GM12878 (cell line): ENCODE results near the gene CFDP1. TPM values are rescaled to one million over a fixed set of nuclear protein-coding genes. Genes with fewer than 3 reads are reported as not detected.

Experiments used
- ATAC-seq: fragments of 200-7000 bp; cut with Tn5 transposase; 3 replicates; pipeline ENCODE4 v1.9.1; 2020; ENCODE audit warnings: mild to moderate bottlenecking, moderate library complexity
- BruUV-seq: library from RNA; stranded (reverse); fragments of 400-500 nt; replicated peaks from 2 replicates; lab custom pipeline; 2021; lab: Mats Ljungman, UMichigan
- CTCF ChIA-PET: fragments of 300-600 bp; sonication (Branson Sonifier 250); formaldehyde crosslinking; extraction: SDS; loops from one replicate; lab custom pipeline; 2021; ENCODE audit warnings: inconsistent platforms; lab: Yijun Ruan, JAX
- POLR2A ChIA-PET: fragments of 350-600 bp; formaldehyde crosslinking; extraction: SDS; loops from one replicate; lab custom pipeline; 2021; ENCODE audit warnings: inconsistent platforms; lab: Charles Lee
- RAD21 ChIA-PET: fragments of 300-600 bp; sonication (Branson Sonifier 250); formaldehyde crosslinking; loops from one replicate; lab custom pipeline; 2023; ENCODE audit warnings: antibody characterized with exemption; ENCODE audit not compliant: unreplicated experiment; lab: Charles Lee
- SMC1A ChIA-PET: fragments of 300-600 bp; sonication (Branson Sonifier 250); formaldehyde crosslinking; loops from one replicate; lab custom pipeline; 2023; ENCODE audit not compliant: unreplicated experiment, uncharacterized antibody; lab: Charles Lee
- DNase-seq: peaks from one replicate; pipeline ENCODE4 v3.0.0-alpha.2; 2011; ENCODE audit warnings: low read depth, low spot score
- FAIRE-seq: peaks from 3 replicates; lab custom pipeline; 2011; peaks lifted over from hg19 to GRCh38; lab: Jason Lieb, UNC
- H2AFZ ChIP-seq: 2 replicates; pipeline ENCODE4 v1.6.0; 2011; ENCODE audit warnings: low read depth, low read length, control low read depth; ENCODE audit not compliant: control insufficient read depth
- H3K27ac ChIP-seq: 2 replicates; pipeline ENCODE4 v1.5.1; 2011; ENCODE audit warnings: control low read depth; ENCODE audit not compliant: control insufficient read depth, insufficient read depth
- H3K27me3 ChIP-seq, 2 experiments: replicated peaks in 1 of 2; 2 replicates each; pipeline versions ENCODE4 v1.6.0 to v1.6.1; 2011; ENCODE audit warnings: low read length in 1 of 2; ENCODE audit not compliant: control insufficient read depth in 2 of 2, insufficient read depth in 2 of 2
- H3K36me3 ChIP-seq, 2 experiments: 2 replicates each; pipeline ENCODE4 v1.5.1; 2011; ENCODE audit warnings: low read length in 1 of 2; ENCODE audit not compliant: control insufficient read depth in 2 of 2, insufficient read depth in 2 of 2
- H3K4me1 ChIP-seq: 2 replicates; pipeline ENCODE4 v1.6.1; 2011; ENCODE audit warnings: mild to moderate bottlenecking, low read length, moderate library complexity, mixed read lengths; ENCODE audit not compliant: control insufficient read depth, insufficient read depth
- H3K4me2 ChIP-seq: 2 replicates; pipeline ENCODE4 v1.6.0; 2011; ENCODE audit warnings: control low read depth; ENCODE audit not compliant: control insufficient read depth, insufficient read depth
- H3K4me3 ChIP-seq: fragments of 200-600 bp; sonication (generic); 2 replicates; pipeline ENCODE4 v1.5.1; 2016
- H3K79me2 ChIP-seq: 2 replicates; pipeline ENCODE4 v1.6.0; 2011; ENCODE audit warnings: low read length; ENCODE audit not compliant: control insufficient read depth, insufficient read depth
- H3K9ac ChIP-seq: 2 replicates; pipeline ENCODE4 v1.8.0; 2011; ENCODE audit warnings: low read length, control low read depth, mixed read lengths; ENCODE audit not compliant: control insufficient read depth, insufficient read depth
- H3K9me3 ChIP-seq: replicated peaks from 3 replicates; pipeline ENCODE4 v1.5.1; 2011; ENCODE audit warnings: mild to moderate bottlenecking, low read length; ENCODE audit not compliant: control insufficient read depth, insufficient read depth
- H4K20me1 ChIP-seq: 2 replicates; pipeline ENCODE4 v1.6.0; 2011; ENCODE audit not compliant: control insufficient read depth, insufficient read depth
- ATF7 ChIP-seq: fragments of 450-650 bp; IDR thresholded peaks from 2 replicates; pipeline ENCODE4 v1.6.1; 2016; ENCODE audit warnings: low read depth, mild to moderate bottlenecking
- DPF2 ChIP-seq: fragments of 450-650 bp; IDR thresholded peaks from 2 replicates; pipeline ENCODE4 v1.6.1; 2017; ENCODE audit warnings: mild to moderate bottlenecking
- ETV6 ChIP-seq, 2 experiments: fragments of 450-650 bp in 1 of 2; IDR thresholded peaks in 1 of 2; conservative IDR thresholded peaks in 1 of 2; 2 replicates each; pipeline ENCODE4 v1.6.1; 2014; ENCODE audit warnings: antibody characterized with exemption in 1 of 2, borderline replicate concordance in 1 of 2, low read depth in 1 of 2, mild to moderate bottlenecking in 1 of 2, moderate library complexity in 1 of 2
- IRF4 ChIP-seq: IDR thresholded peaks from 2 replicates; pipeline ENCODE4 v1.6.1; 2011; ENCODE audit warnings: low read depth, low read length
- NFXL1 ChIP-seq: fragments of 450-650 bp; IDR thresholded peaks from 2 replicates; pipeline ENCODE4 v1.6.1; 2017; ENCODE audit warnings: antibody characterized with exemption, mild to moderate bottlenecking, borderline replicate concordance
- NR2F1 ChIP-seq: fragments of 450-650 bp; conservative IDR thresholded peaks from 2 replicates; pipeline ENCODE4 v1.6.1; 2017; ENCODE audit warnings: mild to moderate bottlenecking
- SIX5 ChIP-seq: IDR thresholded peaks from 2 replicates; pipeline ENCODE4 v1.6.1; 2011; ENCODE audit warnings: mild to moderate bottlenecking, low read depth, low read length, moderate library complexity; ENCODE audit not compliant: severe bottlenecking
- SMAD5 ChIP-seq: IDR thresholded peaks from 2 replicates; pipeline ENCODE4 v1.6.1; 2016; ENCODE audit warnings: antibody characterized with exemption, low read depth
- WRNIP1 ChIP-seq: IDR thresholded peaks from 2 replicates; pipeline ENCODE4 v1.6.1; 2011; ENCODE audit warnings: low read depth, low read length, improper control_type of control experiment, borderline replicate concordance
- ZBTB33 ChIP-seq: fragments of 450-650 bp; IDR thresholded peaks from 2 replicates; pipeline ENCODE4 v1.6.1; 2017; ENCODE audit warnings: mild to moderate bottlenecking
- ZNF207 ChIP-seq: fragments of 450-650 bp; IDR thresholded peaks from 2 replicates; pipeline ENCODE4 v1.6.1; 2014; ENCODE audit warnings: antibody characterized with exemption, mild to moderate bottlenecking, borderline replicate concordance
- WGBS: methylation state at CpG from one replicate; pipeline ENCODE4 v1.1.6; 2016; ENCODE audit warnings: low lambda C conversion rate; ENCODE audit not compliant: insufficient replicate concordance, insufficient coverage; ENCODE audit errors: missing lambda C conversion rate; 5-methylcytosine and 5-hydroxymethylcytosine counted together
- in situ Hi-C: fragments of 300-500 bp; cut with MboI; formaldehyde crosslinking; loops from 9 replicates; pipeline ENCODE4 v1.14.3; 2018; ENCODE audit warnings: mixed read lengths
- intact Hi-C: fragments of 100-400 bp; cut with micrococcal nuclease; formaldehyde crosslinking; loops from one replicate; pipeline ENCODE4 v1.14.2; 2022; ENCODE audit not compliant: unreplicated experiment
- polyA plus RNA-seq, 11 experiments: library from polyadenylated mRNA; depleted of rRNA in 4 of 11; unstranded in 6 of 11; stranded (reverse) in 5 of 11; fragments of >200 nt; fragmentation: Nextera tagmentation in 4 of 11; fragmentation: Illumina TruSeq in 1 of 11; extraction: Ambion mirVana in 4 of 11; extraction: Trizol in 1 of 11; gene quantifications; 1 replicate in 1 of 11; 2 replicates in 10 of 11; pipeline versions ENCODE4 v1.2.1 to v1.2.3, GENCODE V29; 2011 to 2016; ENCODE audit warnings: inconsistent platforms in 2 of 11, missing spikeins in 2 of 11, low read depth in 1 of 11
- total RNA-seq, 4 experiments: library from RNA; depleted of rRNA in 3 of 4; stranded (reverse); fragments of >200 nt in 3 of 4; fragmentation: Illumina TruSeq in 1 of 4; extraction: Trizol in 1 of 4; gene quantifications; 2 replicates each; pipeline versions ENCODE4 v1.2.1 to v1.2.3, GENCODE V29; 2013 to 2021

The CFDP1 gene
- total and polyA plus RNA-seq, 10 of the 15 experiments (the other 5 are each of a cell fraction or from before 2014, with no cell fraction given): 22.3 to 64.8 (median 36.7) TPM

DNA sequence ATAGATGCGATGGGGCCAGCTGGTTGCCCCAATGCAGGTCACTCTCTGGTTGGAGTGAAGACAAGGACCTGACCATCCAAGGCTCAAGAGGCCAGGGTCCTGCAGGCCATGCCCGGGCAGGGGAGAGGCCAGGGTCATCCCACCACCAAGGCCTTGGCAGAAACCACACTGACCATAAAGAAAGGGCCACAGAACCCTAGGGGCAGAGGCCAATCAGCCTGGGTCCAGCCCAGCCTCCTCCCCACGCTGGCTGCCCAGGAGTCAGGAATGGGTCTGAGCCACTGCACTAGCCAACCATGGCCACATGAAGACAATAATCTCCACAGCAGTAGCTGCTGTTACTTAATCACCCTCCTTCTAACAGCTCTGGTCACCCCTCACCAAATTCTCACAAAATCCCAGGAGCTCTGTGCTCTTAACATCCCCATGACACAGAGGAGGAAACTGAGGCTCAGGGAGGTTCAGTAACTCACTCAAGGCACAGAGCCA lies 171.7 kb downstream of the CFDP1 start:
- Histone ChIP-seq H3K27me3 (no peaks in the 10 kb centered on the region; a peak in 1 of 4 replicates), H3K27ac (no peak overlapping the region), H4K20me1 (no peaks in the 10 kb centered on the region), H3K4me3 (no peak overlapping the region), H3K9me3 (no peaks in the 10 kb centered on the region), H3K36me3 (no peaks in the 10 kb centered on the region), H3K79me2 (peaks cover 9% of the 10 kb centered on the region), H3K4me2 (no peak overlapping the region), H3K9ac (no peak overlapping the region), H2AFZ (no peak overlapping the region), H3K4me1 (peaks cover 14% of the 10 kb centered on the region)
- ATAC-seq (no peak), DNase-seq (no peak), FAIRE-seq (no peak)
- TF ChIP-seq WRNIP1: no peak
- no peak for TF ChIP-seq ATF7
- TF ChIP-seq NR2F1: no peak
- ChIA-PET CTCF (no interaction called here), POLR2A (no interaction called here), SMC1A (no interaction called here), RAD21 (no interaction called here)
- 51% methylated on average over 3 of the region's 3 CpGs for WGBS
- intact Hi-C loops: no loop called here
- in situ Hi-C loops: no loop called here
- BruUV-seq: no TSS peak

DNA sequence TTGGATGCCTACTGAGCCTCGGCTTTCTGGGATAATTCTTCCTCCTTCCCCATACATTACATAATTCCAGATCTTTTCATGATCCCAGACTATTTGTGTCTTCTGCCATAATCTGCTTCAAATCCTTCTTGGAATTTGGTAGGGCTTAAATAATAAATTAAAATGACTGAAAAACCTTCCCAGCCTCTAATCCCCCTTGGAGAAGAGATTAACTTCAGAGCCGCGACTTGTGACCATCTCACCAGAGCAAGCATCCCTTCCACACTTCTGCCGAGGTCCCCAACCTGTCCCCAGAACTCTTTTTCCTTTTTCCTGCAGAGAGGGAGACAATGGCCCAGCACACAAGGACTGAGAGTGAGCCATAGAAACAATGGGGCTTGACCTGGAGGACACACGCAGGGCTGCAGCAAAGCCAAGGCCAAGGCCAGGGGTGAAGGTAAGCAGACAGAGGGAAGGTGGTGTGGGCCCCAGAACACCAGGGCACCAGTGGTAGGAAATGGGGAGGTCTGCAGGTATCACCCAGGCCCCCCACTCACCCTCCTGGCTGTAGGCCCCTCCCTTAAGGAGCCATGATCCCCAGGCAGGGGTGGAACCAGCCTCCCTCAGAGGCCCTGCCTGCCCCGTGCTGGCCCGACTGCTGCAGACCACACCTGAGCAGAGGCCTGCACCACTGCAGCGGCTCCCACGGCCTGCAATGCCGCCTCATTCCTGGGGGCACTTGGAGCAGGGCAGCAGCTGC lies 172.3 kb downstream of the CFDP1 start:
- no peaks in the 10 kb centered on the region for H3K36me3 ChIP-seq
- CTCF ChIA-PET: no interaction called here
- peaks cover 10% of the 10 kb centered on the region for H3K4me1 ChIP-seq
- 0 out of 2 replicates have a peak, but pooled peaks cover 2% of the 10 kb centered on the region for H4K20me1 ChIP-seq
- no peak for ATAC-seq
- no peak overlapping the region for H3K27ac ChIP-seq
- POLR2A ChIA-PET: interaction anchor here (0.7 kb wide), 1 partner anchor 12 kb away, joined by 5 read pairs; no protein-coding TSS in a partner anchor
- FAIRE-seq: no peak
- H3K9me3 ChIP-seq: no peaks in the 10 kb centered on the region
- BruUV-seq: no TSS peak
- TF ChIP-seq ETV6 (conservative IDR thresholded peaks at IDR 0.05 in 1 of 2, IDR thresholded peaks at IDR 0.05 in 1 of 2; ENCODE audit: borderline replicate concordance in 1 of 2, low read depth in 1 of 2) (no peak), DPF2 (no peak), SIX5 (no peak), ZNF207 (no peak), IRF4 (no peak), ZBTB33 (no peak), NFXL1 (no peak), SMAD5 (no peak)
- 89% methylated on average over 10 of the region's 10 CpGs for WGBS
- no peak overlapping the region for H3K4me2 ChIP-seq
- H3K9ac ChIP-seq: no peak overlapping the region
- intact Hi-C loops (no loop called here), in situ Hi-C loops (no loop called here)
- SMC1A ChIA-PET: no interaction called here
- no peak overlapping the region for H3K4me3 ChIP-seq
- peaks cover 9% of the 10 kb centered on the region for H3K79me2 ChIP-seq
- no peak overlapping the region for H2AFZ ChIP-seq
- RAD21 ChIA-PET: no interaction called here
- no peak for DNase-seq
- no peaks in the 10 kb centered on the region; a peak in 1 of 4 replicates for H3K27me3 ChIP-seq
